ENCODE measurements around the gene UPF3B.
"Not testable (repeated sequence)": the region's sequence is repeated elsewhere in the genome, so short reads cannot be mapped to it uniquely, and the experiment has no call there.

Gene UPF3B

GRCh38 chrX:119824221-119824620 lies 28.5 kb downstream of the UPF3B start:
- not testable (repeated sequence) for DNase-seq

DNA sequence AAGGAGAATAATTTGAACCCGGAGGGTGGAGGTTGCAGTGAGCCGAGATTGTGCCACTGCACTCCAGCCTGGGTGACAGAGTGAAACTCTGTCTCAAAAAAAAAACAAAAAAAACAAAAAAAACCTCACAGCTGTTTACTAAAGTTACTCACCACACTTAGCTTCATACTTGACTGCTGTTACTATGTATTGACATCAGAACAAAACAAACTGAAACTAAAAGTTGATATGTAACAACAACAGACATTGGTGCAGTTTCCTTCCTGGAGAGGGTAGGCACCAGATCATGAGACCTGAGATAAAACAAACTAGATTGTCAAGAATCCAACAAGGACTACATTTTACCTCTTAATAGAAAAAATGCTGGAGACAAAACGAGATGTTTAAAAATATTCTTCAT lies 31.1 kb downstream of the UPF3B start:
- DNase-seq: not testable (repeated sequence)

- no peak for DNase-seq
Observed at GRCh38 chrX:119817130-119817690, 35.6 kb downstream of the UPF3B start.

DNA sequence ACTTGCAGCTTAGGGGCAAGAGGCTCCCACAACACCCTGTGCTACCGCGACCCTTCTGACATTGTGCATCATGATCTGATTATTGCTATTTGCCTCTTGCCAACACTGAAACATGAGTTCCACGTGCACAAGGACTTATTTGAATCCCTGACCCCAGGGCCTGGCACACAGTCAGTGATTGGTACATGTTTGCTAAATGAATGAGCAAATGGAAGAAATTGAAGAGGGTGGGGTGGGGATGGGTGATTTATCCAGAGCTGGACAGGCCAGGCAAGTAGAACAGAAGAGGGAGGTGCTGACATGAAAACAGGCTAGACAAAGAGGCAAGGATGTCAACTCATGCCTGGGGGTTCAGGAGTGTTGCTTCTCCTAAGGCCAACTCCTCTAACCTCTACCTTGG lies 36.5 kb downstream of the UPF3B start:
- no peak for DNase-seq

DNA sequence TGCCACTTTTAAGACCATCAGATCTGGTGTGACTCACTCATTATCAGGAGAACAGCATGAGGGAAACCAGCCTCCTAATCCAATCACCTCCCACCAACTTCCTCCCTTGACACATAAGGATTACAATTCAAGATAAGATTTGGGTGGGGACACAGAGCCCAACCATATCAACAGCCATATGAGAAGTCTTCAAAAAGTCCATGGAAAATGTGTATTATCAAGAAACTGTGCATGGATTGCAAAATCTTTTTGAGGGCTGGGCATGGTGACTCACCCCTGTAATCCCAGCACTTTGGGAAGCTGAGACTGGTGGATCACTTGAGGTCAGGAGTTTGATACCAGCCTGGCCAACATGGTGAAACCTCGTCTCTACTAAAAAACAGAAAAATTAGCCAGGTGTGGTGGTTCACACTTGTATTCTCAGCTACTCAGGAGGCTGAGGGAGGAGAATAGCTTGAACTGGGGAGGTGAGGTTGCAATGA lies 43.5 kb downstream of the UPF3B start:
- DNase-seq: no peak

GRCh38 chrX:119808461-119808860 lies 44.3 kb downstream of the UPF3B start:
- not testable (repeated sequence) for DNase-seq

GRCh38 chrX:119802546-119802945 lies 50.2 kb downstream of the UPF3B start:
- DNase-seq: no peak

DNA sequence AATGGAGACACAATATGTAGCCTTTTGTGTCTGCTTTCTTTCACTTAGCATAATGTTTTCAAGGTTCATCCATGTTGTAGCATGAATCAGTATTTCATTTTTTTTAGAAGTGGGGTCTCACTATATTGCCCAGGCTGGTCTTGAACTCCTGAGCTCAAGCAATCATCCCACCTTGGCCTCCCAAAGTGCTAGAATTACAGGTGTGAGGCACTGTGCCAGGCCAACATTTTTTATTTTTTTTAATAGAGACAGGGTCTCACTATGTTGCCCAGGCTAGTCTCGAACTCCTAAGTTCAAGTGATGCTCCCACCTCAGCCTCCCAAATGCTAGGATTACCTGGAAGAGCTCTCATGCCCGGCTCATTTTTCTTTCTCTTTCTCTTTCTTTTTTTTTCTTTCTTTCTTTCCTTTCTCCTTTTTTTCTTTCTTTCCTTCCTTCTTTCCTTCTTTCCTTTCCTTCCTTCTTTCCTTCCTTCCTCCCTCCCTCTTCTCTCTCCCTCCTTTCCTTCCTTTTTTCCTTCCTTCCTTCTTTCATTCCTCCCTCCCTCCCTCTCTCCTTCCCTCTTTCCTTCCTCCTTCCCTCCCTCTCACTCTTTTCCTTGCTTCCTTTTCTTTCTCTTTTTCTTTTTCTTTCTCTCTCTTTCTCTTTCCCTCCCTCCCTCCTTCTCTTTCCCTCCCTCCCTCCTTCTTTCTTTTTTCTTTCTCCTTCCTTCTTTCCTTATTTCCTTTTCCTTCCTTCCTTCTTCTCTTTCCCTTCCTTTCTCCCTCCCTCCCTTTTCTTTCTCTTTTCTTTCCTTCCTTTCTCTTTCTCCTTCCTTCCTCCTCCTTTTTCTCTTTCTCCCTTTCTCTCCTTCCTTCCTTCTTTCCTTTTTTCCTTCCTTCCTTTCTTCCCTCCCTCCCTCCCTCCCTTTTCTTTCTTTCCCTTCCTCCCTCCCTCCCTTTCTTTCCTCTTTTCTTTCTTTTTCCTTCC lies 51.2 kb downstream of the UPF3B start:
- DNase-seq: no peak

DNA sequence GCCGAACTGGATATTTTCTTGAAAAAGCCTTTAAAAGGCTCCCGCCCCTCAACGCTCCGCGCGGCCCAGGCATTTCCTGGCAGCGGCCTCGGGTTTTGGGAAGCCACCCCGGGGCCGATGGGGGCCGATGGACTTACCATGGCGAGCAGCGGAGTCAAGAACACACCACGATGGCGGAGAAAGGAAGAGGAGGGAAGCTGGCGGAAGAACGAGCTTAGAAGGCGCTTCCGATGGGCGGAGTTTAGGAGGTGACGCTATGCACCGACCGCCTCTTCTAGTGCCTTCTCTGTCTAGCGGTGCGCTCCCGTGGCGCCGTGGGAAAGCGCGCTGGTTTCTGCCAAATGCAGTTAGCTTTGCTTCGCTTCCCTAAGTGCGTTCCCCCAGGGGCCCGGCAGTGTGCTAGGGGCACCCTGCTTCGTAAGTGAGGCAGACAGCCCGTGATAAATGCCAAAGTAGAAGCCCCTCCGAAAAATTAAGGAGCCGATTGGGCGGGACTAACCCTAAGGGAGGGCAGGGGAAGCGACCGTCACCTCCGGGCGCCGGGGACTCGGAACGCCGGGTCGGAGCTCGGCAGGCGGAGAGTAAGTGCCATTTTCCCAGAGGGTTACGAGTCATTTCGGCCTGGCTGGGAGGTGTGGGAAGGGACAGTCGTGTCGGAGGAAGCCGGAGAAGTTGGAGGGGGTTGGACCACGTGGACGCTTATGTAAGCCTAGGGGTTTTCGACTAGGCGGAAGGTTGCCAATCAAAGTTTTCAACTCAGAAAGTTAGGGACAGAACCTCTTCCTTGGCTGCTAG lies 61.1 kb downstream of the UPF3B start, which contains the start of gene RPL39:
TSS of gene RPL39 (minus strand) at position 194 of the 795 bp plus-strand sequence. CDS start at position 140, 54 bp downstream.
- peak; percentile 91 for DNase-seq

- peak; percentile 76 for DNase-seq
Observed at GRCh38 chrX:119790977-119791436, 61.8 kb downstream of the UPF3B start.

DNA sequence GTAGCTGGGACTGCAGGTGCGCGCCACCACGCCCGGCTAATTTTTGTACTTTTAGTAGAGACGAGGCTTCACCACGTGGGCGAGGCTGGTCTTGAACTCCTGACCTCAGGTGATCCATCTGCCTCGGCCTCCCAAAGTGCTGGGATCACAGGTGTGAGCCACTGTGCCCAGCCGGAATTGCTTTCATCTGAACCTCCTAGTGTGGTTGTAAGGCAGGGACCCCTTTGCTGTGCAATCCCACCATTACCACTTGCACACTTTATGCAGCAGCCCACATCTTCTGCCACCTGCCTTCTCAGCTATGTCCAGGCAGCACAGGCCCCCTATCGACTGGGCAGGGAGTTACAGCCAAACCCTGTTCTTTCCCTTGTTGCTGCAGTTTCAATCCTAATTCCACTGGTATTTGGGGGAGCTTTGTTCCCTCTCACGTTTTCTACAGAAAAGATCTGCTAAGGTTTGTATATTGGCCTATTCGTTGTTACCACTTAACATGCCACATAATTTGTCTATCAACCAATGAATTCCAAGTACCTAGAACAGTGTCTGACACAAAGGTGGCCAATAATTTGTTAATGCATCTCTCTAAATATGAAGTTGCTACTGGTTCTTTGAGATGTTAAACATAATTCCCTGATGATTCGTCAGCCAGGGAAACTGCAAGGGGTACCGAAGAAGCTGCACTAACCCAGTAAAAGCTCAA lies 67.9 kb downstream of the UPF3B start:
- peak; percentile 79 for DNase-seq

Measured in activated effector memory CD4-positive, alpha-beta T cell treated with anti-CD3 and anti-CD28 coated beads, Interleukin-2, amount 50 U/mL, for 16 hours (primary cell).